NCI-H1930 (cell line): ENCODE results near the gene UTP3.
"Not testable (repeated sequence)": the region's sequence is repeated elsewhere in the genome, so short reads cannot be mapped to it uniquely, and the experiment has no call there.

Source experiments
- DNase-seq, 2 experiments: peaks; one replicate each; lab custom pipeline; 2025; lab: John Stamatoyannopoulos, UW

The UTP3 gene, protein sequence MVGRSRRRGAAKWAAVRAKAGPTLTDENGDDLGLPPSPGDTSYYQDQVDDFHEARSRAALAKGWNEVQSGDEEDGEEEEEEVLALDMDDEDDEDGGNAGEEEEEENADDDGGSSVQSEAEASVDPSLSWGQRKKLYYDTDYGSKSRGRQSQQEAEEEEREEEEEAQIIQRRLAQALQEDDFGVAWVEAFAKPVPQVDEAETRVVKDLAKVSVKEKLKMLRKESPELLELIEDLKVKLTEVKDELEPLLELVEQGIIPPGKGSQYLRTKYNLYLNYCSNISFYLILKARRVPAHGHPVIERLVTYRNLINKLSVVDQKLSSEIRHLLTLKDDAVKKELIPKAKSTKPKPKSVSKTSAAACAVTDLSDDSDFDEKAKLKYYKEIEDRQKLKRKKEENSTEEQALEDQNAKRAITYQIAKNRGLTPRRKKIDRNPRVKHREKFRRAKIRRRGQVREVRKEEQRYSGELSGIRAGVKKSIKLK

DNA sequence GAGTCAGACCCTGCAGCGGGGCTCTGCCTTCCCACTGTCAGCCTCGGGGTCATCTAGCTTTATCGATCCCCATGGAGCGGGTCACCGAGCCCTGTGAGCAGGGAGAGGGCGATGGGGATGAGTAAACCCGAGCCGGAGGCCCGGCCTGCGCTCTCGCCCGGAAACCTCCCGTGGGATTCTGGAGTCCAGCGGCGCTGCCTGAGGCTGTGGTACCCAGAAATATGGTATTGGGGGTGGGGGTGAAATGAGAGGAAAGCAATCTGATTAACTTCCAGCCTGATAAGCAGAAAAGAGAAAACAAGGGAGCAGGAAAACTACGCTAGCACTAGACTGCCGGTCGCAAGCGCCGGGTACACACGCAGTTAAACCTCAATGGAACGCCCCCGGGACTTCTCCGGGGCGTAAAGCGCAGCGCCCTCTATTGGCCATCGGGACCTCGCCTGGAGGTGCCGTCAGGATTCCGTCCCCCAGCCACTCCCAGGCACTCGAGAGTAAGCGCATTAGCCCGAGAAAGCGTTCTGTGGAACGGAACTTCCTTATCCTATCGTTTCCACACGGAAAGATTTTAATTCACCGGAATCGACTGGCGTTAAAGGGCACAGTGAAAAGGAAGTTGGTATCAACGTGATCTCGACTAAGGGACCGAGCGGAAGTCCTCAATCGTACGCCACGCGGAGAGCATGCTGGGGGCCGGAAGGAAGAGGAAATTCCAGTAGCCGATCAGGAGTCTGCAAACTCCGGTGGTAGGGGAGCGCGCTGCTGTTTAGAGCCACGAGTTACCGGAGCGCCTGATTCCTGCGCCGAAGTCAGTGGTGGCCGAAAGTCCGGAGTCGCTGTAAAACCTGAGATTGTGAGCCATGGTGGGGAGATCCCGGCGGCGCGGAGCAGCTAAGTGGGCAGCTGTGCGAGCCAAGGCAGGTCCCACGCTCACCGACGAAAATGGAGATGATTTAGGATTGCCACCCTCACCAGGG lies at the start of gene UTP3:
TSS of gene UTP3 (plus strand) at position 712 of the 974 bp plus-strand sequence. CDS start at position 858, 146 bp downstream.
- DNase-seq = peak; percentile 94 to 96

DNA sequence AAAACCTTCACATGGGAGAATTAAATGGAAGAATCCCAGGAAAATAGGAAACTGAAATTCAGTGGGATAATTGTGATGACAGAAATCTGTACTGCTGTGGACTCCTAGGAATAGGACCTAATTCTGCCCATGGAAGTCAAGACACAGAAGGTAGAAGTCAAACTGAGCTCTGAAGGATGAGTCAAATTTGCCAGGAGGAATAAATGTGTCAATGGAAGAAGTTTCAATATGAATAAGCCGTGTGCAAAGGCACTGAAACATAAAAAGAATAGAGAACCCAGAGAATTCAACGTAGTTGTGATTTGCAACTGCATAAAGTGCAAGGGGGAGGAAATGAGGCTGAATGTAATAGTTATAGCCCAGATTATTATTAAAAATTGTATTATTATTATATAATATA lies 48.1 kb upstream of the UTP3 start:
- no peak for DNase-seq

DNA sequence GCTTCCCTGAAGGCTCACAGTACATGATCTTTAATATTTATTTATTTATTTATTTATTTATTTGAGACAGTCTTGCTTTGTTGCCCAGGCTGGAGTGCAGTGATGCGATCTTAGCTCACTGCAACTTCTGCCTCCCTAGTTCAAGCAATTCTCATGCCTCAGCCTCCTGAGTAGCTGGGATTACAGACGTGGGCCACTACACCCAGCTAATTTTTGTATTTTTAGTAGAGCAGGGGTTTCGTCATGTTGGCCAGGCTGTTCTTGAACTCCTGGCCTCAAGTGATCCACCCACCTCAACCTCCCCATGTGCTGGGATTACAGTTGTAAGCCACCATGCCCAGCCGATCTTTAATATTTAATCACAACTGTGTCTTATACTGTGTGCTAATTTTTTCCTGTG lies 37.6 kb upstream of the UTP3 start:
- not testable (repeated sequence) for DNase-seq

DNA sequence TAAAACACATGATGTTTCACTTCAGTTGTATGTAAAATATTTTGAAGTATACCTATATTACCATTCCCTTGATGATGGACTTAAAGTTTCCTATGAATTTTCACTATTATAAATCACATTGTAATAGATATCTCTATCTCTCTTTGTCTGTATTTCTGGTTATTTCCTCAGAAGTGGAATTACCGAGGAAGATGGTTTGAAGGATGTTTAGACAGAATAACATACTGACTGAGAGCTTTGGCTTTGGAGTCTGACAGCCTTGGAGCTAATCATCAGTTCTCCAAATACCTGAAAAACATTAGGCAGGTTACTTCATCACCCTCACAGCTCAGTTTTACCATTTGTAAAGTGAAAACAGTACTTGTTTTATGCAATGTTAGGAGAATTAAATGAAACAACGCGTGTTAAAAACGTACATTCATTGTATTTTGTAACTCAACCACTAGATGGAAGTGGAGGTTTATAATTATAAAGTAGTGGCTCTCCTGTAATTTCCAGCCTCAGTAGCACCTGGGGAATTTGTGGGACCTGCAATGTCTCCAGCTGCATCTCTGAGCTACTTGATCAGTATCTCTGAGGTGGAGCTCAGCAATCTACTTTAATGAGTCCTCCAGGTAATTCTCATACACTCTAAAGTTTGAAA lies 36.3 kb upstream of the UTP3 start:
- DNase-seq = no peak

DNA sequence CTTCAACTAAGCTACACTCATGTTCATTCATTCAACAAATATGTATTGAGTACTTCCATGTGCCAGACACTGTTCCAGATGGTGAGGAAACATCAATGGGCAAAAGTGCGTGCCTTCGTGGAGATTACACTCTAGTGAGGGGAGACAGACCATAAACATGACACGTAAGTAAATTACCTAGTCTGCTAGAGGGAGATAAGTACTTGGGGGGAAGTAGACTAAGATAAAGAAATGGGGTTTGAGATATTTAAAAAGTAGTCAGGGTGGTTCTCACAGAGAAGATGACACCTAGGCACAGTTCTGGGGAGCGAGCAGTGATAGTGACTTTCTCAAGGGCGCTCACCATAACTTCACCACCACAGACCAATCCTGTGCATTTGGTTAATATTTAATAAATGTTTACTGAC lies 33.7 kb upstream of the UTP3 start:
- DNase-seq = no peak

DNA sequence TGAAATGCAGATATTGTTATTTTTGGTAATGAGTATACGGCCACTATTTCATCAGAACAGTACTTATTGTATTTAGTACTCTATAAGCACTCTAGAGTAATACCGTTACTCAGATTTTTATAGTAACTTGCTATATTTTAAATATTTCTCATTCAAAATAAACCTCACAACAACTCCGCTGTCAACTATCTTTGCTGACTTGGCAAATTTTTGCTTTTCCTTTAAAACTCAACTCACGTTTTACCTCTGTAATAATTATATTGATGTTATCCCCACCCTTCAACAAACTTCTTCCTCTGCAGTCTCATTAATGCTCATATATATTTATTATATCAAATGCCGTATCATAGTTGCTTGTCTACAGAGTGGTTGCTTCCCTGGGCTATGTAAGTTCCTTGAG lies 31.0 kb upstream of the UTP3 start:
- no peak for DNase-seq

DNA sequence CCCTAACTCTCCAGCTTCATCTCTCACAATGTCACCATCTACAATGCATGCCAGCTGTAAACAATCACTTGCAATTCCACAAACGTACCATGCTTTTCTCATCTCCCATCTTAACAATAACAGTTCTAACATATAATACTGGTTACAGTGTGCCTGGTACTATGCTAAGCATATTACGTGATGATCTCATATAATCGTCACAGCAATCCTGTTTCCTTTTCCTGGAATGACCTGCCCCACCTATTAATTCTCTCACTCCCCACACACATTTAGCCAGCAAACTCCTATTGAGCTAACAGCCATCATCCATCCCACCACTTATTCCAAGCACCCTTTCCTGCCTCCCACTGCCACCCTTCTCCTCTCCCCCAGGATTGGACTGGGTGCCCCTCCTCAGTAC lies 29.9 kb upstream of the UTP3 start:
- no peak for DNase-seq

DNA sequence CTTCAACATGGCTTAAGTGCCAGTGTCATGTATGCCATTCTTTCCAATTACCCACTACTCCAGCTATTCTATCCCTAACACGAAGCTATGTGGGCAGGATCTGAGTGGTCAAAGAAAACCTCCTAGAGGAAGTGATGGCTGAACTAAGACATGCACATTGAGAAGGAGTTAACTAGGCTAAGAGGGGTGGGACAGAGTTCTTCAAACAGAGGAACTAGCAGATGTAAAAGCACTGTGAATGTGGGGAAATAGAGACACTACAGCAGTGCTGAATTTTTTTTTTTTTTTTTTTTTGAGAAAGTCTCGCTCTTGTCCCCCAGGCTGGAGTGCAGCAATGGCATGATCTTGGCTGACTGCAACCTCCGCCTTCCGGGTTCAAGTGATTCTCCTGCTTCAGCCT lies 28.2 kb upstream of the UTP3 start:
- DNase-seq = no peak

DNA sequence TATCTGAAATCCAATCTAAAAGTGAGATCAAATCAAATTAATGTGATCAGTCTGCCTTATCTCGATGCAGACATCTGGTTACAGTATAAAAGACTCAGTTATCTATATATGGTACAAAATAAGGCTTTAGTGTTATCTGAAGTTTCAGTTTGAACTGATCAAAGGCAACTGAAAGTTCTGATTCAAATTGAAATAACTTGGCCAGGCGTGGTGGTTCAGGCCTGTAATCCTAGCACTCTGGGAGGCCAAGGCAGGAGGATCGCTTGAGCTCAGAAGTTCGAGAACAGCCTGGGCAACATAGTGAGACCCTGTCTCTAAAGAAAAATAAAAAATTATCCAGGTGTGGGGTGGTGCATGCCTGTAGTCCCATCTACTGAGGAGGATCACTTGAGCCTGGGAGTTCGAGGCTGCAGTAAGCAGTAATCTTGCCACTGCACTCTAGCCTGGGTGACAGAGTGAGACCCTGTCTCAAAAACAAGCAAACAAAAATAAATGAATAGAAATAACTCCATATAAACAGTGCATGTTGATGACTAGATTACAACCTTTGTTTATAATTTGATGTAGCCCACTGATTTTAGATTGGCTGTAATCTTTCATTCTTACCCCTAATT lies 26.9 kb upstream of the UTP3 start:
- not testable (repeated sequence) for DNase-seq

DNA sequence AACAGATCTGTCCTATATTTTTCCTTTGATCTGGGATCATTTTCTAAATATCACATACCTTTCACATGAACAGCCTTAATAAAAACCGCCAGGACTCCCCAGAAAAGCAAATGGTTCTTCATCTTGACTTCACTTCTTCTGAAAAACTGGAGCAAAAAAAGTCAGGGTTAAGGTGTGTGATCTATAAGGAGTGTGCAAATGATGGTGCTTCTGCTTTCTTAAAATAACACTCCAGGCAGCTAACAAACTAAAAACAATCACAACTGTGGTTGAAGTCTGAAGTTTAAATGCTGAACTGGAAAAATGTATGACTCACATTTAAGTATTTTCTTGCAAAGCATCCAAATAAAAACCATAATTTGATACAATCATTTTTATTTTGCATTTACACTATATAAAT lies 22.0 kb upstream of the UTP3 start, which contains the start of gene JCHAIN:
TSS of gene JCHAIN (minus strand) at position 140 of the 400 bp plus-strand sequence. CDS start at position 122, 18 bp downstream.
- DNase-seq = no peak

DNA sequence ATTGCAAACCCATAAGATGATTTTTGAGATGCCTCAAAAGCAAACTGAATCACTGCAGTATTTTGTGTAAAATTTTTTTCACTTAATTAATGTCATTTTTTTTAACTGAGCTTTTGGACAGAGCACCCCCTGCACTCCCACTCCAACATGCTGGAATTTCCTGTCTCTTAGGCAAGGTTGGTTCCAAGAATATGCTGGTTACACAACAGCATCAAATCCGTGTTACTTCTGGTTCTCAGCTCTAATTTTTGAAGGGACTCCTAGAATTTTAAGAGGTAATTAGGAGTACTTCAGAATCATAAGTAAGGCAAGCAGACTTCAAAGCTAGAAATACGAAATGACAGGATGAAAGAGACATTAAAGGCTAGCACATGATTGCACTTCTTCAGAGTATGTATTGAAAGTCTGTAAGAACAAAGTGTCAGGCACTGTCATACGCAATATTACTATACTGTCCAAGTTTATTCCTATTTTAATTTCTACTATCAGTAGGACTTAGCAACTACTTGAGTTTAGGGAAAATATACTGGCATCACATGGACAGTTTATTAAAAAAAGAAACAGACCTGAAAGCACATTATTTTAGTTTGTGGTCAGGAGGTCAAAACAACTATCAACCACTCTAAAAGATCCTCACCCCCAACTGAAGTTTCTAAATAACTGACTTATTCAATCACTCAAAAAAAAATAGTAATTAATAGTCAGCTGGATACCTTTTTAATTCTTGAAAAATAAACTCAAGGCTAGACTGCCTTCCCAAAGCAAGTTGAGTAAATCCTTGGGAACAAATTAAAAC lies 20.4 kb upstream of the UTP3 start:
- DNase-seq = no peak

DNA sequence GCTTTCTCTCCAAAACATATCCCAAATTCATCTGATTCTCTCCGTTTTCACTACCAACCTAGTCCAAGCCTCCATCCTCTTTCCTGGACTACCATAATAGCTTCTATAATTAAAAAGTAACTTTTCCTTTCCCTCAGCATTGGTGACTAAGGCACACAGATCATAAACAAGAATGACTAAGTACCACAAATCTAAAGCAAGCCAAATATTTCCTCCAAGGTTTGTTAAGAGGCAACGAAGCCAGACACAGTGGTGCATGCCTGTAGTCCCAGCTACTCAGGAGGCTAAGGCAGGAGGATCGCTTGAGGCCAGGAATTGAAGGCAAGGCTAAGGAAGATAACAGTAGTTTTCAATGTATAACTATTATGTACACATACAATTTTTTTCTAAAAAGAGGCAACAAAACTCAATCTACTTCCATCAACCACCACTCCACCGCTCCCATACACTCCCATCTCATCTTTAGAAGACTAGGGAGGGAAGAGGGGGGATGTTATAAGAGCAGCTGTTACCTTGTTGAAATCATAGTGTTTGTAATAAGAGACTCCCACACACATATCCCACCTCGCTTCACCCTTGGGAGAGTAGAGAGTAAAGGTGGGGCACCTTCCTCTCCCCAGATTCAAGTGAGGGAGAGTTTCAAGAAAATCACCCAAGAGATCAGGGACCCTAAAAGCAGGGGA lies 17.9 kb upstream of the UTP3 start:
- DNase-seq = no peak

DNA sequence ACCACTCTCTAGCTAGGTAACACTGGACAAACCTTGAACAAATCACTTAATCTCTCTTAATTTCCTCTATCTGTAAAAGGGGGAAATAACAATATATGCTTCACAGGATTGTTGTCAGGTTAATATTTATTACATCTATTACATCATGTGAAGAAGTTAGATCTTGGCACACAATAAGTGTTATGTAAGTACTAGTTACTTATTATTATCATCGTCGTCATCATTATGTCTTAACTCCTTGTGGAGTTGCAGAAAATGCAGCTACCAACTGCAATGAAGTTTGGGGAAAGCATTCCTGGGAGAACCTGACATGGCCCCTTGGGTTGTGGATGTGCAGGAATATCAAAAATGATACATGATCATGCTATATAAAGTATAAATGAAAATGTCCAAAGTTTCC lies 17.2 kb upstream of the UTP3 start:
- DNase-seq = no peak

DNA sequence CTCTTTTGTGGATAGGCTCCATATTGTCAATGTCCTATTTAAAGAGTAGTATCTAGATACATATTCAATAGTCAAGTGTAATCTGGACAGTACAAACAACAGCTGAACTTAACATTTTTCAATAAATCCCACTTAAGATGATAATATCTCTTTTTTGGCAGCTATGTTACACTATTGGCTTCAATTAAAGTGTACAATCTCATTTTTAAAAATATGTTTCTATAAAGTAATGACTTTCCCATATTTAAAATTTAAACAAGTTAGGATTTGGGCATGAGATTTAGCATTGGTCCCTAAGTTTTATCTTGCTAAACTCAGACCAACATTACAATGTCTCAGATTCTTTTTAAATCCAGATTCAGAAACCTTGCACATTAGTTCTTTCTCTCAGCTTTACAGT lies 14.1 kb upstream of the UTP3 start:
- no peak for DNase-seq

DNA sequence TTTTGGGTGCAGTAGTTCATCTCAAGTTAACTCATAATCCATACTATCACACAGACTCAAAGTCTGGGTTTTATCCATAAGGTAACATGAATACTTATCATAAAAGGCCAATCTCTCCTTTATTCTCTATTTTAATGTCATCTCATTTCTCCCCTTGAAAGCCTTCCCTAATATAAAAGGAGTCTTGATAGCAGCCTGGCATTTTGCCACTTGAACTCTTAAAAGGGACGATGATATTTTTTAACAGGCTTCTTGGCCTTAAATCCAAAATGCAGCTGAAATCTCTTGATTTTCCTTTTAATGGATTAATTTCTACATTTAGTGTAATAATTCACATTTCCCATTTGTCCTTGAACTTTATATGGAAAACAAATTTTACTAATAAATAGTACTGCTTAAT lies 13.6 kb upstream of the UTP3 start:
- no peak for DNase-seq

DNA sequence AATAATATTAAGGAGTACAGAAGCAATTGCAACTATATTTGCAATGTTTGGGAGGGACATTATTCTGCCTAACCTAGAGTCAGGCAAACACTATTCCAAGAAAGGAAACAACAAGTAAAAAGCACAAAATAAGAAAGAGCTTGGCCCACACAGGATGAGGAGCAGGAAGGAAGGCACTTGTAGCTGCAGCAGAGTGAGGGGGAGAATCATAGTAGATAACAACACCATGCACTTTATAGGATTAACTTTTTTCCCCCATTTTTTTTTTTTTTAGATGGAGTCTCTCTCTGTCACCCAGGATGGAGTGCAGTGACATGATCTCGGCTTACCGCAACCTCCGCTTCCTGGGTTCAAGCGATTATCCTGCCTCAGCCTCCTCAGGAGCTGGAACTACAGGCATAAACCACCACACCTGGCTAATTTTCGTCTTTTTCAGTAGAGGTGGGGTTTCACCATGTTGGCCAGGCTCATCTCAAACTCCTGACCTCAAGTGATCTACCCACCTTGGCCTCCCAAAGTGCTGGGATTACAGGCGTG lies 11.7 kb upstream of the UTP3 start:
- no peak for DNase-seq

DNA sequence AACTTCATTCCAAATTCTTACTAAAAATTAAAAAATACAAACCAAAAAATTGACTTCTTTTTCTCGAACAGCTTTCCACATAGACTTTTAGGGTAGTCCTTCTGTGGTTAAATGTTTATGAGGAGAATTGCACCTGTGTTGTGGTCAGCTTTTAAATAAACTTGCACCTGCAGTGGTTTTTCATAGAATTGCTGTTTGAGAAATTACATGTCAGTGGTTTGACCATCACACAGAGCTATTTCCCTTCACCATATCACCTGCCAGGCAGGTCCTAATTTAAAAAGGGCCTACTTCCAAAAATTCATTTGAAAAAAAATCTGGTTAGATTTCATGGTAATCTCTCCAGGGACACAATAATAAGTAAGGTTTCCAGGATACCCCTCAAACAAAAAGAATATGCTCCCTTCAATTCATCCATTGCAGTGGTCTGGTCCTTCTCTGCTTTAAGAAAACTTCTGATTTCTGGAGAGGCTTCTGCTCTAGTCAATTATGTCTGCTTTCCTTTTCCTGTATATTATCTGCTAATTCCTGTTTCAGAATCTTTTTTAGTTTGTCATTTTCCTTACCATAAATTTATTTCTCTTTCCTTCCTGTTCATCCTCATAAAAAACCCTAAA lies 9.8 kb upstream of the UTP3 start:
- DNase-seq = no peak

DNA sequence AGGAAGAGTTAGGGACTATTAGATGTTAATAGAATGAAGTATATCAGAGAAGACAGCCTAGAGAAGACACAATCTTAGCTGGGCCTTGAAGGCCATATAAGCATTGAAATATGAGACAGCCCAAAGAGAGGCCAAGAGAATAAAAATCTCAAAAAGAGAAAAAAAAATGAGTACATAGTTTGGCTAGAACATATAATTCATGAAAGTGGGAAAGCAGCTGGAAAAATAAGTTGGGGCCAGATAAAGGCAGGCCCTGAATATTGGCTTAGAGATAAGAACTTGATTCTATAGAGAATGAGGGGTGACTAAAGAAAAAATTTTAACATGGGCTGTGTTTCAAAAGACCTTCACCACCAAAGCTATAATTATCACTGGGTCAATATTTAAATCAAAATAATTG lies 7.4 kb upstream of the UTP3 start:
- no peak for DNase-seq

DNA sequence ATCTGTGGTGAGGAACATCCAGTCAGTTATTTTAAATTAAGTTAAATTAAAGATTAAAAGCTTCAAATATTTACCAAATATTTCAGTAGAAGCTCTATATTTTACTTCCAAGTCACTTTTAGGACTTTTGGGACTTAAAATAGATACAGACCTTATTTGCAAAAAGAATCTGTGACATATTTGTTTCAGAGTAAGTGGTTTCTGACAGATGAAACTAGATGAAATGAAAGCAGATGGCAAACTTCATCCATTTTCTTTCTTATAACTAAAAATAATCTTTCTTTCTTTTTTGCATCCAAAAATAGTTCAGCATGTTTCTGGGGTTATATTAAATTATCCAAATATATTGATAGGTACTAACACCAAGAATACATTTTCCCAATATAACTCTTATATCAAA lies 6.6 kb upstream of the UTP3 start:
- no peak for DNase-seq

DNA sequence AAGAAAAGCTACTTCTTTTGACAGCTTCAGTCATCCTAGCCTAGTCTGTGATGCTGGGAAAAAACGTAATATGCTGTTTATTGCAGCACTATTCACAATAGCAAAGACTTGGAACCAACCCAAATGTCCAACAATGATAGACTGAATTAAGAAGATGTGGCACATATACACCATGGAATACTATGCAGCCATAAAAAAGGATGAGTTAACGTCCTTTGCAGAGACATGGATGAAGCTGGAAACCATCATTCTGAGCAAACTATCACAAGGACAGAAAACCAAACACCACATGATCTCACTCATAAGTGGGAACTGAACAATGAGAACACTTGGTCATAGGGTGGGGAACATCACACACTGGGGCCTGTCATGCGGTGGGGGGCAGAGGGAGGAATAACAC lies 6.2 kb upstream of the UTP3 start:
- DNase-seq = not testable (repeated sequence)
